Stomach (tissue), 9 donors: ENCODE results near the gene DICER1. TPM values are rescaled to one million over a fixed set of nuclear protein-coding genes. Genes with fewer than 3 reads are reported as not detected.

Experiments used
- DNase-seq, 2 donors: peaks; one replicate each; pipeline versions ENCODE4 v3.0.0 to v3.0.0-alpha.2; 2013 to 2019
- H3K27ac ChIP-seq, 5 donors: fragments of 200-600 bp in 4 of 5; sonication (generic) in 4 of 5; one replicate each; pipeline ENCODE4 v1.5.1; 2013 to 2019; ENCODE audit warnings: mild to moderate bottlenecking in 1 of 5, moderate library complexity in 1 of 5
- H3K27me3 ChIP-seq, 3 donors: fragments of 200-600 bp; sonication (generic); one replicate each; pipeline ENCODE4 v1.5.1; 2017 to 2019; ENCODE audit warnings: mixed run types in 1 of 3
- H3K36me3 ChIP-seq, 4 donors: fragments of 200-600 bp; sonication (generic); 1 replicate in 3 of 4; 2 replicates in 1 of 4; pipeline ENCODE4 v1.5.1; 2016 to 2019
- H3K4me1 ChIP-seq, 4 donors: fragments of 200-600 bp; sonication (generic); one replicate each; pipeline ENCODE4 v1.5.1; 2016 to 2019
- H3K4me3 ChIP-seq, 4 donors: fragments of 200-600 bp; sonication (generic) in 3 of 4; one replicate each; pipeline ENCODE4 v1.5.1; 2016 to 2019; ENCODE audit warnings: mild to moderate bottlenecking in 1 of 4
- H3K9me3 ChIP-seq, 4 donors: fragments of 200-600 bp; sonication (generic); one replicate each; pipeline ENCODE4 v1.5.1; 2016 to 2019
- EP300 ChIP-seq: sonication (generic); formaldehyde crosslinking; IDR thresholded peaks from one replicate; pipeline ENCODE4 v1.6.1; 2017; ENCODE audit warnings: antibody characterized with exemption
- POLR2A ChIP-seq, 4 donors: fragments of 450-650 bp; IDR thresholded peaks; one replicate each; pipeline ENCODE4 v1.6.1; 2016; ENCODE audit warnings: antibody characterized with exemption in 4 of 4, control low read depth in 2 of 4, mild to moderate bottlenecking in 1 of 4, moderate library complexity in 1 of 4
- POLR2AphosphoS5 ChIP-seq, 3 donors: sonication (generic); formaldehyde crosslinking; IDR thresholded peaks; one replicate each; pipeline ENCODE4 v1.6.1; 2016; ENCODE audit warnings: antibody characterized with exemption in 3 of 3
- WGBS, 5 donors: extraction: QIAGEN DNeasy Blood & Tissue Kit in 3 of 5; methylation state at CpG; one replicate each; pipeline versions ENCODE4 v1.1.5 to v1.1.7; 2013 to 2018; 5-methylcytosine and 5-hydroxymethylcytosine counted together
- intact Hi-C: fragments of 100-400 bp; cut with DNase I; formaldehyde crosslinking; loops from one replicate; pipeline ENCODE4 v1.15.1; 2023; ENCODE audit warnings: low total_unique reads
- polyA plus RNA-seq, 3 donors: library from polyadenylated mRNA; stranded (reverse); fragments of 200-250 nt; gene quantifications; one replicate each; pipeline ENCODE4 v1.2.3, GENCODE V29; 2013
- total RNA-seq, 5 donors: library from RNA; depleted of rRNA; stranded (reverse); fragments of >200 nt; gene quantifications; one replicate each; pipeline versions ENCODE4 v1.1.0 to v1.2.3, GENCODE V29; 2014 to 2016
- TF ChIP-seq, protein P1 (sequence below), 7 experiments: fragments of 450-650 bp in 4 of 7; fragments of 200-600 bp in 3 of 7; sonication (generic) in 3 of 7; IDR thresholded peaks; one replicate each; pipeline ENCODE4 v1.5.1; 2016 to 2019; ENCODE audit warnings: antibody characterized with exemption in 7 of 7, control low read depth in 2 of 7, mild to moderate bottlenecking in 1 of 7
- donor health status: healthy with polysubstance abuse.
- donor health status: Bipolar disorder and iron deficiency.
- donor health status: healthy.

Gene DICER1
- total and polyA plus RNA-seq, 8 donors: 6.1 to 104 (median 53.4) TPM

DNA sequence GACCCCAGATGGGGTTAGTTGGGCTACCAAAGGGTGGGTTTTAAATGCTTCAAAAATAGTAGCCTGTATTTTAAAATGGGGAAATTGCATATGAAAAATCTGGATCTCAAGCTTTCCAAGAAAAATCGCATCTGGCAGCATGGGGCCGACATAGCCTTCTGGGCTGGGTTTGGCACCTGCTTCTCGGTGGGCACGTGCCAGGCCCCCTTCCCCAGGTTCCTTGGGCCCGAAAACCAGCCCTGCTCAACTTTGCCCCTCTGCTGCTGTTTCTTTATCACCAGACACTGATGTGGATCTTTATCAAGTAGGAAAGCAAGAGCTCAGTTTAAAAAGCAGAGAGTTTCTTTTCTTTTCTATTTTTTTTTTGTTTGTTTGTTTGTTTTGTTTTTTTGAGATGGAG lies 95.1 kb downstream of the DICER1 start:
- WGBS, 5 donors: 71 to 84% (median 73%) methylated on average over 5 of the region's 5 CpGs
- Histone ChIP-seq H3K36me3 (no peaks in the 10 kb centered on the region), H3K27ac (no peak overlapping the region), H3K27me3 (no peaks in the 10 kb centered on the region), H3K9me3 (no peaks in the 10 kb centered on the region), H3K4me1 (no peaks in the 10 kb centered on the region), H3K4me3 (no peak overlapping the region)
- no peak for DNase-seq
- intact Hi-C loops: no loop called here
- TF ChIP-seq POLR2A (IDR thresholded peaks at IDR 0.05): no peak
- TF ChIP-seq, protein P1, sequence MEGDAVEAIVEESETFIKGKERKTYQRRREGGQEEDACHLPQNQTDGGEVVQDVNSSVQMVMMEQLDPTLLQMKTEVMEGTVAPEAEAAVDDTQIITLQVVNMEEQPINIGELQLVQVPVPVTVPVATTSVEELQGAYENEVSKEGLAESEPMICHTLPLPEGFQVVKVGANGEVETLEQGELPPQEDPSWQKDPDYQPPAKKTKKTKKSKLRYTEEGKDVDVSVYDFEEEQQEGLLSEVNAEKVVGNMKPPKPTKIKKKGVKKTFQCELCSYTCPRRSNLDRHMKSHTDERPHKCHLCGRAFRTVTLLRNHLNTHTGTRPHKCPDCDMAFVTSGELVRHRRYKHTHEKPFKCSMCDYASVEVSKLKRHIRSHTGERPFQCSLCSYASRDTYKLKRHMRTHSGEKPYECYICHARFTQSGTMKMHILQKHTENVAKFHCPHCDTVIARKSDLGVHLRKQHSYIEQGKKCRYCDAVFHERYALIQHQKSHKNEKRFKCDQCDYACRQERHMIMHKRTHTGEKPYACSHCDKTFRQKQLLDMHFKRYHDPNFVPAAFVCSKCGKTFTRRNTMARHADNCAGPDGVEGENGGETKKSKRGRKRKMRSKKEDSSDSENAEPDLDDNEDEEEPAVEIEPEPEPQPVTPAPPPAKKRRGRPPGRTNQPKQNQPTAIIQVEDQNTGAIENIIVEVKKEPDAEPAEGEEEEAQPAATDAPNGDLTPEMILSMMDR (IDR thresholded peaks at IDR 0.05): no peak
- TF ChIP-seq POLR2AphosphoS5 (IDR thresholded peaks at IDR 0.05): no peak
- no peak for TF ChIP-seq EP300

DNA sequence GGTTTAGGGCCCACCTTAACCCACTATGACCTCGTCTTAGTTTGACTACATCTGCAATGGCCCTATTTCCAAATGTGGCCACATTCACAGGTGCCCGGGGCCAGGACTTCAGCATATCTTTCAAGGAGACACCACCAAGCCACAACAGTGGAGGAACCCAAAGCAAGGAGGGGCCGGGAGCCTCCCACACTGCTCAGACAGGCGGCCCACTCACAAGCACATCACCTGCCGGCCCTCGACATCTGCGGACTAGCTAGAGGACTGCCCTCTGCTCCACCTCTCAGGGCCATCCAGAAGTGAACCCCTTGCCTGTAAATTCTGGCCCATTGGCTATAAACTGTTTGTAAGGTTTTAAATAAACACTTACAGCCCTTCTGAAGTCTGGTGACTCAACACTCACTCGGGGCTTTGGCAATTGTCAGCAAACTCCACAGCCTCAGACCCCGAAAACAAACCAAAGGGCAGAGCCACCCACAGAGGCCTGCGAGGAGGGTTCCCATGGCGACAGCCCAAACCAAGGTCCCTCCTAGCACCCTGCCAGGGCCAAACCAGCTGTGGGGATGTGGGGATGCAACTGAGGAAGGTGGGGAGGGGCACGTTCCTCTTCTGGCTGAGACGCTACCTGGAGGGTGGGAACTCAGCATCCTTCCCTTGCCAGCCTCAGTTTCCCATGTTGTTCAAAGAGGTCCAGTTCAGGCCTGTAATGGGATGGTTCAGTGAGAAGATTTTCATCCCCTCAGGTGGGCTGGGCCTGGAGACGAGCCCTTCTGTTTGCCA lies 95.8 kb downstream of the DICER1 start:
- H3K4me3 ChIP-seq: no peak overlapping the region
- TF ChIP-seq POLR2AphosphoS5 (IDR thresholded peaks at IDR 0.05): no peak
- TF ChIP-seq EP300: no peak
- TF ChIP-seq, protein P1 (IDR thresholded peaks at IDR 0.05): no peak
- TF ChIP-seq POLR2A (IDR thresholded peaks at IDR 0.05): no peak
- no peak overlapping the region for H3K27ac ChIP-seq
- no peak for DNase-seq
- intact Hi-C loops: no loop called here
- H3K27me3 ChIP-seq: no peaks in the 10 kb centered on the region
- no peaks in the 10 kb centered on the region for H3K9me3 ChIP-seq
- WGBS, 5 donors: 74 to 84% (median 76%) methylated on average over 13 to 14 of the region's 14 CpGs
- peaks cover 0 to 3% (median 0%) of the 10 kb centered on the region in 4 donors for H3K4me1 ChIP-seq
- no peaks in the 10 kb centered on the region for H3K36me3 ChIP-seq

DNA sequence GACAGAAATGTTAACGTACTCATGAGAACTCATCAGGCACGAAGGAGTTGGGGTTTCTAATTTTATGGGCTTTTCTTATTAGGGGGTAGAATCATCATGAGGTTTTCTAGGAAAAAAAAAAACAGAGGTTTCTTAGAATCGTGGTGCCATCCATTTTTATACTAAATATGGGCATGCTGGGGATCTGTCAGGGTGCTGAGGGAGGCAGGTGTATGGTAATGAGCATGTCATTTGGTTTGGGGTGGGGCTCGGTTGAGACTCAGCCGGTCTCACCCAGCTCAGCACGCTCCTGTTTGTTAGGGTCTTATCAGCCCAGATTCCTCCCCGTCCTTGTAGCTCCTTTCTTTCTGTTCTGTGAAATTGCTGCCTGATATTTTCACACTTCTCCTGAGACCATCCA lies 98.2 kb downstream of the DICER1 start:
- no peak for DNase-seq

DNA sequence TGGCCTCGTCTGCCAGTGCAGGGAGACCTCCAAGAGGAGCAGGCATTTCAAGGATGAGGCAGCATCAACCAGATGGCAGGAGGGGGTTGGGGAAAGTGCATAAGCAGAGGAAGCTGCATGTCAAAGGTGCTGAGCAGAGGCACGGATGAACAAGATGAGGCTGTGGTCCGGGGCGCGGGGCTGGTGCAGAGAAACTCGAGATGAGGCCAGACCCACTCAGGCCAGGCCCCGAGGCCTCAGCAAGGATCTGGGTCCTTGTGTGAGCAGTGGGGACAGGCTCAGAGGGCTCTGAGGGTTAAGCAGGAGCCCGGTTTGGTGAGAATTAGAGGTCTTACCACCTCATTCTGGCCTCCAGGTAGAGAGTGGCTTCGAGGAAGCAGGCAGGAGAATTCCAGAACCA lies 98.8 kb downstream of the DICER1 start:
- Histone ChIP-seq H3K27ac (no peak overlapping the region), H3K4me3 (no peak overlapping the region), H3K27me3 (no peaks in the 10 kb centered on the region), H3K9me3 (no peaks in the 10 kb centered on the region), H3K4me1 (peaks cover 0 to 6% (median 0%) of the 10 kb centered on the region in 4 donors), H3K36me3 (no peaks in the 10 kb centered on the region)
- TF ChIP-seq EP300 (no peak), POLR2AphosphoS5 (IDR thresholded peaks at IDR 0.05) (no peak), POLR2A (IDR thresholded peaks at IDR 0.05) (no peak)
- TF ChIP-seq, protein P1 (IDR thresholded peaks at IDR 0.05): no peak
- 82 to 85% (median 84%) methylated on average over 9 of the region's 9 CpGs for WGBS, 5 donors
- DNase-seq: no peak
- intact Hi-C loops: no loop called here

More for the DNA sequence above, 98.2 kb downstream of the DICER1 start:
- H3K27ac ChIP-seq: no peak overlapping the region
- TF ChIP-seq POLR2AphosphoS5 (IDR thresholded peaks at IDR 0.05) (no peak), EP300 (no peak), POLR2A (IDR thresholded peaks at IDR 0.05) (no peak)
- TF ChIP-seq, protein P1 (IDR thresholded peaks at IDR 0.05): no peak
- H3K9me3 ChIP-seq: no peaks in the 10 kb centered on the region
- intact Hi-C loops: no loop called here
- no peak overlapping the region for H3K4me3 ChIP-seq
- H3K27me3 ChIP-seq: no peaks in the 10 kb centered on the region
- peaks cover 0 to 6% (median 0%) of the 10 kb centered on the region in 4 donors for H3K4me1 ChIP-seq
- no peaks in the 10 kb centered on the region for H3K36me3 ChIP-seq
- WGBS, 5 donors: 44 to 83% (median 63%) methylated on average over 7 of the region's 7 CpGs
